PC-9 (cell line): ENCODE results near the gene TSPAN14. TPM values are rescaled to one million over a fixed set of nuclear protein-coding genes. Genes with fewer than 3 reads are reported as not detected.
A peak's percentile ranks its signal among the peaks of the same experiment; 100 is the strongest.
"Not testable (repeated sequence)": the region's sequence is repeated elsewhere in the genome, so short reads cannot be mapped to it uniquely, and the experiment has no call there.

Experiments used
- BruUV-seq: library from RNA; stranded (reverse); fragments of 400-500 nt; replicated peaks from 2 replicates; lab custom pipeline; 2021; lab: Mats Ljungman, UMichigan
- CTCF ChIA-PET: fragments of 300-600 bp; sonication (Branson Sonifier 250); formaldehyde crosslinking; loops from one replicate; lab custom pipeline; 2022; ENCODE audit warnings: antibody characterized with exemption; lab: Charles Lee
- POLR2A ChIA-PET: fragments of 300-600 bp; sonication (Branson Sonifier 250); formaldehyde crosslinking; loops from one replicate; lab custom pipeline; 2022; ENCODE audit warnings: antibody characterized with exemption; ENCODE audit not compliant: unreplicated experiment; lab: Charles Lee
- DNase-seq, 2 experiments: peaks; one replicate each; pipeline versions ENCODE4 v3.0.0 to v3.0.0-alpha.2; 2015 to 2022; ENCODE audit warnings: mixed read lengths in 1 of 2
- H2AFZ ChIP-seq: fragments of 200-600 bp; sonication (generic); 2 replicates; pipeline ENCODE4 v1.8.1; 2017; ENCODE audit warnings: antibody characterized with exemption
- H3F3A ChIP-seq: fragments of 200-600 bp; sonication (generic); 2 replicates; pipeline ENCODE4 v1.8.1; 2017; ENCODE audit warnings: antibody characterized with exemption, mild to moderate bottlenecking, low read depth; ENCODE audit not compliant: insufficient read depth
- H3K27ac ChIP-seq: fragments of 200-600 bp; sonication (generic); 2 replicates; pipeline ENCODE4 v1.6.1; 2016; ENCODE audit warnings: mixed run types
- H3K27me3 ChIP-seq: fragments of 200-600 bp; sonication (generic); 2 replicates; pipeline ENCODE4 v1.6.1; 2016; ENCODE audit warnings: low read depth, mixed run types; ENCODE audit not compliant: insufficient read depth
- H3K36me3 ChIP-seq: fragments of 200-600 bp; sonication (generic); 2 replicates; pipeline ENCODE4 v1.6.1; 2016; ENCODE audit warnings: low read depth, mixed run types
- H3K4me1 ChIP-seq: fragments of 200-600 bp; sonication (generic); replicated peaks from 2 replicates; pipeline ENCODE4 v1.6.1; 2016; ENCODE audit warnings: mixed run types; ENCODE audit not compliant: insufficient read depth
- H3K4me2 ChIP-seq: fragments of 200-600 bp; sonication (generic); 2 replicates; pipeline ENCODE4 v1.6.1; 2017; ENCODE audit warnings: mixed run types
- H3K4me3 ChIP-seq: fragments of 200-600 bp; sonication (generic); 2 replicates; pipeline ENCODE4 v1.6.1; 2016; ENCODE audit warnings: mixed run types
- H3K79me2 ChIP-seq: fragments of 200-600 bp; sonication (generic); 2 replicates; pipeline ENCODE4 v1.6.1; 2017; ENCODE audit warnings: low read depth, mixed run types
- H3K9me2 ChIP-seq: fragments of 200-600 bp; sonication (generic); 2 replicates; pipeline ENCODE4 v1.8.1; 2017; ENCODE audit warnings: mild to moderate bottlenecking; ENCODE audit not compliant: insufficient read depth
- H3K9me3 ChIP-seq: fragments of 200-600 bp; sonication (generic); 2 replicates; pipeline ENCODE4 v1.8.1; 2016; ENCODE audit warnings: low read depth; ENCODE audit not compliant: insufficient read depth
- H4K20me1 ChIP-seq: fragments of 200-600 bp; sonication (generic); 2 replicates; pipeline ENCODE4 v1.8.1; 2017; ENCODE audit not compliant: insufficient read depth
- CTCF ChIP-seq: fragments of 200-600 bp; sonication (generic); conservative IDR thresholded peaks from 2 replicates; pipeline ENCODE4 v1.6.1; 2017; ENCODE audit warnings: mixed run types, antibody characterized with exemption, mild to moderate bottlenecking, moderate library complexity
- EZH2 ChIP-seq: fragments of 200-600 bp; sonication (generic); IDR thresholded peaks from 2 replicates; pipeline ENCODE4 v1.8.0; 2017; ENCODE audit warnings: antibody characterized with exemption, low read depth
- intact Hi-C: fragments of 100-400 bp; cut with micrococcal nuclease; formaldehyde crosslinking; loops from one replicate; pipeline ENCODE4 v1.10.0; 2022; ENCODE audit not compliant: unreplicated experiment
- total RNA-seq: library from RNA; stranded (reverse); gene quantifications from 2 replicates; pipeline ENCODE4 v1.2.3, GENCODE V29; 2021

TSPAN14 gene
- total RNA-seq, 1 experiment from 2014 or later, result 135 TPM

- Histone ChIP-seq H3K4me3 (no peak overlapping the region), H3K9me3 (no peaks in the 10 kb centered on the region), H3K4me2 (no peak overlapping the region), H3K27me3 (no peaks in the 10 kb centered on the region), H3F3A (peaks cover 10% of the 10 kb centered on the region; the same call in 1 of the 2 replicates), H3K27ac (no peak overlapping the region), H3K36me3 (no peaks in the 10 kb centered on the region), H3K79me2 (no peaks in the 10 kb centered on the region), H3K4me1 (no peaks in the 10 kb centered on the region), H2AFZ (no peak overlapping the region), H3K9me2 (no peaks in the 10 kb centered on the region), H4K20me1 (no peaks in the 10 kb centered on the region)
- POLR2A ChIA-PET, result no interaction called here
- peak; percentile 62 to 67 for DNase-seq
- TF ChIP-seq EZH2 (no peak), CTCF (peak; percentile 75)
- CTCF ChIA-PET, result no interaction called here
- intact Hi-C loops, result loop anchor here (1.0 to 10.0 kb wide), 5 partner anchors 23 to 395 kb away; no protein-coding TSS in a partner anchor
- no TSS peak for BruUV-seq
Observed at GRCh38 chr10:80530251-80530650, 76.1 kb downstream of the TSPAN14 start.

- peaks cover 5% of the 10 kb centered on the region; the same call in 1 of the 2 replicates for H3F3A ChIP-seq
- H3K9me3 ChIP-seq, result no peaks in the 10 kb centered on the region
- no peak overlapping the region for H3K4me3 ChIP-seq
- H3K27me3 ChIP-seq, result no peaks in the 10 kb centered on the region
- H3K4me1 ChIP-seq, result 0 out of 2 replicates have a peak, but pooled peaks cover 3% of the 10 kb centered on the region
- H2AFZ ChIP-seq, result no peak overlapping the region
- TF ChIP-seq CTCF, result no peak
- intact Hi-C loops, result loop anchor here (1.0 to 10.0 kb wide), 5 partner anchors 24 to 394 kb away; no protein-coding TSS in a partner anchor
- H3K9me2 ChIP-seq, result no peaks in the 10 kb centered on the region
- H3K36me3 ChIP-seq, result no peaks in the 10 kb centered on the region
- no peak overlapping the region for H3K4me2 ChIP-seq
- POLR2A ChIA-PET, result no interaction called here
- no peak for DNase-seq
- H3K27ac ChIP-seq, result no peak overlapping the region
- CTCF ChIA-PET, result no interaction called here
- H3K79me2 ChIP-seq, result no peaks in the 10 kb centered on the region
- no TSS peak for BruUV-seq
- no peaks in the 10 kb centered on the region for H4K20me1 ChIP-seq
Observed at GRCh38 chr10:80530816-80531215, 76.7 kb downstream of the TSPAN14 start.

GRCh38 chr10:80532571-80532970 lies 78.5 kb downstream of the TSPAN14 start:
- Histone ChIP-seq H4K20me1 (no peaks in the 10 kb centered on the region), H3K4me1 (0 out of 2 replicates have a peak, but pooled peaks cover 6% of the 10 kb centered on the region), H3K4me2 (no peak overlapping the region), H3K79me2 (no peaks in the 10 kb centered on the region), H3K4me3 (no peak overlapping the region), H3K27ac (no peak overlapping the region), H3K36me3 (no peaks in the 10 kb centered on the region), H3K9me3 (no peaks in the 10 kb centered on the region), H3K27me3 (no peaks in the 10 kb centered on the region), H3F3A (peaks cover 4% of the 10 kb centered on the region; the same call in 1 of the 2 replicates), H3K9me2 (no peaks in the 10 kb centered on the region), H2AFZ (no peak overlapping the region)
- DNase-seq, result no peak
- POLR2A ChIA-PET, result no interaction called here
- TF ChIP-seq EZH2, result no peak
- no peak for TF ChIP-seq CTCF
- intact Hi-C loops, result loop anchor here (5.0 to 10.0 kb wide), 2 partner anchors 270 to 392 kb away; no protein-coding TSS in a partner anchor
- CTCF ChIA-PET, result no interaction called here
- BruUV-seq, result no TSS peak

- POLR2A ChIA-PET, BruUV-seq, H3K4me3 ChIP-seq: not testable (repeated sequence)
Observed at GRCh38 chr10:80534059-80534458, 79.9 kb downstream of the TSPAN14 start.

GRCh38 chr10:80534646-80535045 lies 80.5 kb downstream of the TSPAN14 start:
- H2AFZ ChIP-seq, BruUV-seq, H3K9me2 ChIP-seq, H4K20me1 ChIP-seq, H3K79me2 ChIP-seq, H3K9me3 ChIP-seq, H3K27ac ChIP-seq, H3K36me3 ChIP-seq, H3K4me1 ChIP-seq, DNase-seq, H3F3A ChIP-seq, H3K4me2 ChIP-seq, H3K27me3 ChIP-seq, CTCF ChIA-PET, H3K4me3 ChIP-seq, POLR2A ChIA-PET: not testable (repeated sequence)
- intact Hi-C loops, result loop anchor here (1.0 to 10.0 kb wide), 3 partner anchors 90 to 390 kb away; no protein-coding TSS in a partner anchor

More at GRCh38 chr10:80534059-80534458, 79.9 kb downstream of the TSPAN14 start:
- H3F3A ChIP-seq, H3K4me2 ChIP-seq, H3K9me3 ChIP-seq, DNase-seq, CTCF ChIA-PET, H3K9me2 ChIP-seq, H2AFZ ChIP-seq, H3K27me3 ChIP-seq, H4K20me1 ChIP-seq, H3K27ac ChIP-seq, H3K79me2 ChIP-seq, H3K36me3 ChIP-seq, H3K4me1 ChIP-seq: not testable (repeated sequence)
- intact Hi-C loops, result loop anchor here (5.0 to 10.0 kb wide), 2 partner anchors 272 to 391 kb away; no protein-coding TSS in a partner anchor
